ENCODE measurements around the gene AUP1.

DNA sequence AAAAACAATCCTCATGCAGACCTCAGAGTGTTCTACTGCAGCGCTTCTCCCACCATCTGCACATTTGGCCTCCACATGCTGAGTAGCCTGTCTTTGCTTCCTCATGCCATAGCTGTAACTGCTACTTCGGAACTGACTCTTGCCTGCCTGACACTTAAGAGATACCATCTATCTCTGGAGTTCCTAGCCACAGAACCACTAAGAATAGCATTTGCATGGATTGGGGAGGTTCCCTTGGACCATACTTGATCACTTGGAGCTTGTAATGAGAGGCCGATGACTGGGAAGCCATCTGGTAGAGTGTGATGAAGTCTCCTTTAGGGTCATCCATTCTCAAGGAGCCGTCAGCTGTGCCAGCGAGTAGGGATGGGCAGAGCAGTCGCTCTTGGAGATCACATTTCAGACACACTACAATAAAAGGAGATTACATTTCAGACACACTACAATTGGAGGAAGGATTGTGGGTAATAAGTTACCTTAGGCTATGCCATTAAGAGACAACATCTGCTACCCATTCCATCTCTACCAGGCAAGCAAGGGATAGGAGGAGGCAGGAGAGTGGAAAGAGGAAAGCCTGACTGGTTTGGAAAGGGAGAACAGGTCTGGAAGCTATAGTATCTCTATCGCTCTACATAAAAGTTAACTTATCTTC lies 46.8 kb upstream of the AUP1 start:
- TF ChIP-seq, protein P1, sequence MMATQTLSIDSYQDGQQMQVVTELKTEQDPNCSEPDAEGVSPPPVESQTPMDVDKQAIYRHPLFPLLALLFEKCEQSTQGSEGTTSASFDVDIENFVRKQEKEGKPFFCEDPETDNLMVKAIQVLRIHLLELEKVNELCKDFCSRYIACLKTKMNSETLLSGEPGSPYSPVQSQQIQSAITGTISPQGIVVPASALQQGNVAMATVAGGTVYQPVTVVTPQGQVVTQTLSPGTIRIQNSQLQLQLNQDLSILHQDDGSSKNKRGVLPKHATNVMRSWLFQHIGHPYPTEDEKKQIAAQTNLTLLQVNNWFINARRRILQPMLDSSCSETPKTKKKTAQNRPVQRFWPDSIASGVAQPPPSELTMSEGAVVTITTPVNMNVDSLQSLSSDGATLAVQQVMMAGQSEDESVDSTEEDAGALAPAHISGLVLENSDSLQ (IDR thresholded peaks at IDR 0.05), result no peak
- TF ChIP-seq FOXA1 (IDR thresholded peaks at IDR 0.05), result no peak
- TF ChIP-seq SUZ12 (IDR thresholded peaks at IDR 0.05), result no peak
- no peak for TF ChIP-seq FOXM1 (IDR thresholded peaks at IDR 0.05; ENCODE audit: borderline replicate concordance)
- TF ChIP-seq BHLHE40 (IDR thresholded peaks at IDR 0.05; ENCODE audit: borderline replicate concordance), result no peak
- TF ChIP-seq SP1 (IDR thresholded peaks at IDR 0.05), result no peak
- TF ChIP-seq TARDBP (IDR thresholded peaks at IDR 0.05), result no peak
- TF ChIP-seq L3MBTL2 (conservative IDR thresholded peaks at IDR 0.05), result no peak
- TF ChIP-seq NFRKB (IDR thresholded peaks at IDR 0.05), result no peak
- TF ChIP-seq ELF4 (IDR thresholded peaks at IDR 0.05), result no peak
- TF ChIP-seq LEF1 (IDR thresholded peaks at IDR 0.05; ENCODE audit: borderline replicate concordance), result no peak
- no peak for TF ChIP-seq HDGF (IDR thresholded peaks at IDR 0.05; ENCODE audit: borderline replicate concordance)
- no peak for TF ChIP-seq FOXK2 (IDR thresholded peaks at IDR 0.05)
- TF ChIP-seq ZNF384 (IDR thresholded peaks at IDR 0.05), result no peak
